Smooth muscle cell of bladder (primary cell): ENCODE measurements around the gene UFM1. TPM values are rescaled to one million over a fixed set of nuclear protein-coding genes. Genes with fewer than 3 reads are reported as not detected.

Source experiments
- total RNA-seq: library from RNA; depleted of rRNA; stranded (reverse); fragments of >200 nt; gene quantifications from 2 replicates; pipeline ENCODE4 v1.2.3, GENCODE V29; 2014

The UFM1 gene
- 85.2 and 85.8 TPM in 2 replicates for total RNA-seq

DNA sequence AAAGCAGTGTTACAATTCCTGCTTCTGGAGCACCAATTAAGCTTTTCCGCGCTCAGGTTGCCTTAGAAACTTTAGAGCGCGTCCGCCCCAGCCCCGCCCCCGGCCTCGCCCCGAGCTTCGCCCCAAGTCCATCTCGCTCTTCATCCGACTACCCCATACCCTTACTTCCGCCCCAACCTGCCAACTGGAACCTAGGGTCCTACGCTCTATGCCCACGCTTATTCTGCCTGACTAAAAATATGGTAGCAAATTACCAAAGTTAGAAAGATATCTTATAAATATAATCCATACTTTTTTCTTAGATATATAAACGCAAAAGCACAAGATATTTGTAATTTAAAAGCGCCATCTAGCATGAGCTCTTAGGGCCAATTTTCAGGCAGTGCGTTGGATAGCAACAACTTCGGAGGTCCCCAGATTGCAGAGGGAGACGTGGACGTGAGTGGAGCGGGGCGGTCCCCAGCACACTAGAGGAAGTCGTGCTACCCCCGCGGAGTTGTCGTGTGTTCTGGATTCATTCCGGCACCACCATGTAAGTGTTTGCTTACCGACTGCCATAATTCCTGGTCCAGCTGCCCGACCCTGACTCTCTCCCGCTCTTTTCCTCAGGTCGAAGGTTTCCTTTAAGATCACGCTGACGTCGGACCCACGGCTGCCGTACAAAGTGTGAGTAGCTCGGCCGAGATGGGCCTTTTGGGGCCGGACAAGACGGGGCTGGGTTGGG lies at the start of gene UFM1:
Gene UFM1, plus strand, starts transcription at position 462 of the 724 bp plus-strand sequence. Its CDS starts 69 bp downstream, at position 531.

